HG02840 (cell line): ENCODE results near the gene TMEM232.
"Not testable (repeated sequence)": the region's sequence is repeated elsewhere in the genome, so short reads cannot be mapped to it uniquely, and the experiment has no call there.

Experiments
- ATAC-seq: cut with Tn5 transposase; IDR thresholded peaks from one replicate; pipeline ENCODE4 v1.9.1; 2021; ENCODE audit warnings: mild to moderate bottlenecking, moderate library complexity, moderate number of reproducible peaks; ENCODE audit not compliant: unreplicated experiment, low FRiP score

TMEM232 gene

GRCh38 chr5:110716247-110717245 is 9.9 kb downstream of the TMEM232 start:
- peak; percentile 64 for ATAC-seq

GRCh38 chr5:110707260-110707844 is 19.1 kb downstream of the TMEM232 start:
- no peak for ATAC-seq

- no peak for ATAC-seq
Measured at GRCh38 chr5:110705349-110705748, 21.1 kb downstream of the TMEM232 start.

GRCh38 chr5:110703481-110703880 is 23.0 kb downstream of the TMEM232 start:
- ATAC-seq = no peak

GRCh38 chr5:110702704-110703103 is 23.8 kb downstream of the TMEM232 start:
- no peak for ATAC-seq

GRCh38 chr5:110702300-110702699 is 24.2 kb downstream of the TMEM232 start:
- ATAC-seq = no peak

- ATAC-seq = not testable (repeated sequence)
Measured at GRCh38 chr5:110692669-110693068, 33.8 kb downstream of the TMEM232 start.

- not testable (repeated sequence) for ATAC-seq
Measured at GRCh38 chr5:110690587-110690986, 35.9 kb downstream of the TMEM232 start.

- no peak for ATAC-seq
Measured at GRCh38 chr5:110687485-110687884, 39.0 kb downstream of the TMEM232 start.

GRCh38 chr5:110686270-110686669 is 40.2 kb downstream of the TMEM232 start:
- no peak for ATAC-seq

GRCh38 chr5:110681953-110682352 is 44.5 kb downstream of the TMEM232 start:
- ATAC-seq = no peak

- no peak for ATAC-seq
Measured at GRCh38 chr5:110681109-110681508, 45.4 kb downstream of the TMEM232 start.

GRCh38 chr5:110676554-110676953 is 49.9 kb downstream of the TMEM232 start:
- not testable (repeated sequence) for ATAC-seq

GRCh38 chr5:110665184-110665726 is 61.2 kb downstream of the TMEM232 start:
- no peak for ATAC-seq

GRCh38 chr5:110663525-110663924 is 62.9 kb downstream of the TMEM232 start:
- peak; percentile 80 for ATAC-seq

- no peak for ATAC-seq
Measured at GRCh38 chr5:110658006-110658405, 68.5 kb downstream of the TMEM232 start.

GRCh38 chr5:110653231-110653970 is 73.1 kb downstream of the TMEM232 start:
- no peak for ATAC-seq

- no peak for ATAC-seq
Measured at GRCh38 chr5:110651507-110651906, 75.0 kb downstream of the TMEM232 start.

- ATAC-seq = no peak
Measured at GRCh38 chr5:110644357-110644756, 82.1 kb downstream of the TMEM232 start.
